GM18499 (cell line): ENCODE measurements around the gene SGCD.

Experiments used
- ATAC-seq: cut with Tn5 transposase; IDR thresholded peaks from one replicate; pipeline ENCODE4 v1.9.1; 2021; ENCODE audit warnings: moderate number of reproducible peaks; ENCODE audit not compliant: insufficient read depth, unreplicated experiment

Gene SGCD

GRCh38 chr5:156815988-156816599 is 489.1 kb downstream of the SGCD start:
- ATAC-seq = peak; percentile 60
